Thyroid gland (tissue), 4 donors: Measurements from ENCODE around the gene PIGU. TPM values are rescaled to one million over a fixed set of nuclear protein-coding genes. Genes with fewer than 3 reads are reported as not detected.

Experiments
- DNase-seq, 2 donors: peaks; one replicate each; pipeline ENCODE4 v3.0.0-alpha.2; 2019
- H3K27ac ChIP-seq, 3 donors: fragments of 200-600 bp; sonication (generic); 1 replicate in 2 of 3; 2 replicates in 1 of 3; pipeline ENCODE4 v1.5.1; 2016 to 2019; ENCODE audit warnings: mild to moderate bottlenecking in 1 of 3, moderate library complexity in 1 of 3
- H3K27me3 ChIP-seq: fragments of 200-600 bp; sonication (generic); one replicate; pipeline ENCODE4 v1.5.1; 2019
- H3K36me3 ChIP-seq, 2 donors: fragments of 200-600 bp; sonication (generic); one replicate each; pipeline ENCODE4 v1.5.1; 2016 to 2019
- H3K4me1 ChIP-seq, 2 donors: fragments of 200-600 bp; sonication (generic); one replicate each; pipeline ENCODE4 v1.5.1; 2017 to 2019
- H3K4me3 ChIP-seq, 3 donors: fragments of 200-600 bp; sonication (generic); replicated peaks in 1 of 3; 1 replicate in 2 of 3; 2 replicates in 1 of 3; pipeline ENCODE4 v1.5.1; 2016; ENCODE audit warnings: mild to moderate bottlenecking in 1 of 3
- H3K9me3 ChIP-seq: fragments of 200-600 bp; sonication (generic); one replicate; pipeline ENCODE4 v1.5.1; 2017
- CTCF ChIP-seq, 6 experiments: fragments of 200-600 bp in 3 of 6; fragments of 450-650 bp in 3 of 6; sonication (generic) in 3 of 6; IDR thresholded peaks; one replicate each; pipeline ENCODE4 v1.5.1; 2016 to 2019; ENCODE audit warnings: antibody characterized with exemption in 6 of 6, mild to moderate bottlenecking in 2 of 6, inconsistent platforms in 1 of 6, moderate library complexity in 1 of 6
- POLR2A ChIP-seq, 2 donors: fragments of 450-650 bp; IDR thresholded peaks; one replicate each; pipeline ENCODE4 v1.6.1; 2017; ENCODE audit warnings: antibody characterized with exemption in 2 of 2, mild to moderate bottlenecking in 2 of 2, moderate library complexity in 1 of 2
- WGBS, 2 donors: methylation state at CpG; one replicate each; pipeline ENCODE4 v1.1.5; 2017; 5-methylcytosine and 5-hydroxymethylcytosine counted together
- intact Hi-C: fragments of 100-400 bp; cut with DNase I; formaldehyde crosslinking; loops from one replicate; pipeline ENCODE4 v1.15.1; 2023
- total RNA-seq, 4 donors: library from RNA; depleted of rRNA; stranded (reverse); fragments of >200 nt; gene quantifications; one replicate each; pipeline ENCODE4 v1.2.3, GENCODE V29; 2016

PIGU gene
- total RNA-seq, 4 donors from 2014 or later: 12.1 to 25.8 (median 18.0) TPM

DNA sequence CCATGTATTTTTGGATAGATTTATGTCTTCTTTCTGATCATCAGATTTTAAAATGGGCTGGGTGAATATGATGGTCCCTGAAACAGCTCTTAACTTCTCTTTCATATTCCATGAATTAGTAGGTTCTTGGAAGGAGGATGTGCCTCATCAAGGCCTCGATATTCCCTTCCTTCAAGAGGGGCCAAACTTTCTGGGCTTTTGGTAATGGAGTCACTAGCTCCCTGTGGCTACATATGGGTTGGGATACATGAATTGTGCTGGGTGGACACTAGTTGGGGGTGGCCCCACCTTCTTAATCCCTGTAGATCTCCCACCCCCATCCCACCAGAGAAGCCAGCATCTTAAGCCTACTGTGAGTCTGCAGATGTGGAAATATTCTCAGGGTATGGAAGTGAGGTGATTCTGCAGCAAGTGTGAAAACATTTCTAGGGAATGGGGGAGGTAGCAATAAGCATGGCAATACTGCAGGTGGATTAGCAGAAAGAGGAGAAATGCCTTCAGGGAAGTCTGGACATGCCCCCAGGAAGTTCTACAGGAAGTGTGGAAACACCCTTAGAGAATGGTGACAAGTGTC lies 29.5 kb upstream of the PIGU start:
- Histone ChIP-seq H3K9me3 (no peaks in the 10 kb centered on the region), H3K4me3 (no peak overlapping the region), H3K27ac (peak overlapping the region; percentile 98 to 100 (median 100)), H3K36me3 (no peaks in the 10 kb centered on the region), H3K27me3 (no peaks in the 10 kb centered on the region), H3K4me1 (peaks cover 27 to 44% of the 10 kb centered on the region in 2 donors)
- WGBS, 2 donors: 88 to 94% methylated on average over 1 of the region's 1 CpG
- intact Hi-C loops: loop anchor here (5.0 kb wide), 1 partner anchor 144 kb away; no protein-coding TSS in a partner anchor
- no peak for DNase-seq
- TF ChIP-seq CTCF (IDR thresholded peaks at IDR 0.05) (no peak), POLR2A (IDR thresholded peaks at IDR 0.05) (no peak)

DNA sequence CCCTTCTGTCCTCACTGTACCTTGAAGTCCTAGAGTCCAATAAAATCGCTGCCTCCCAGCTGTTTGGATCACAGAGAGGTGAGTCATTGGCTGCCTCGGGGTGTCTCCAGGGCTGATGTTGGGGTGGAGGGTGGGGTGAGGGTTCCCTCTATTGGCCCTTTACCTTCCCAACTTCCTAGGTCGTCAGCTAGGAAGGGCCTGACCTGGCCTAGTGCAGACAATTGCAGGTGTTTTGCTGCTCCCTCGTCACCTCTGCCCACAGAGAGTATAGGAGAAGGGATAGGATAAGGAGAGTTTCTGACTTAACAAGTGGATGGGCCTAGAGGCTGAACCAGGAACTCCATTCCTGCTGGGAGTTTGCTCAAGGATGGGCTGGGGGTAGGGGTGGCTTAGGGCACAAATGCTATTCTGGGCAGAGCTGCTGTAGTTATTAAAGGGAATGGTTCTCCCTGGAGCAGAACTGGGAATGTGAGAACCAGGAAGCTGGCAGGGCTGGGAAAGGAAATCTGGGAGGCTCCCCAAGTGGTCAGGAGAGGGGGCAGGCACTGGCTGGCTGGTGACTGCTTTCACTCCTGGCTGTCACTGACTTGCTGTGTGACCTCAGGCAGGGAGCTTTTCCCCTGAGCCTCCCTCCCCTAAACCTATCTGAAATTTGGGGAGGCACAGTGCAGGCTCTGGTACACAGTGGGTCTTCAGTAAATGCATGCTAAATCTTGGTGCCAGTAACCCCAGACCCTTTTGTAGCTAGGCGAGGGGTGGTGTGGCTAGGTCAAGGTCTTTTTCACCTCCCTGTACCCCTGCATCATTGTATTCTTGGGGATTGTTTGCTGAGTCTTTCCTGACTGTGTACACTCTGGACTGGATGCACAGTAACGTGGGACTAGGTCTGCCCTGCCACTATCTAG lies 28.8 kb upstream of the PIGU start:
- peak in 3 of 6 experiments; percentile 14 to 32 (median 21) for TF ChIP-seq CTCF (IDR thresholded peaks at IDR 0.05)
- peak in 1 of 2 donors; percentile 43 for TF ChIP-seq POLR2A (IDR thresholded peaks at IDR 0.05)
- Histone ChIP-seq H3K4me1 (peaks cover 27 to 43% of the 10 kb centered on the region in 2 donors), H3K27me3 (no peaks in the 10 kb centered on the region), H3K4me3 (peak overlapping the region in 2 of 3 donors; percentile 77 to 99), H3K9me3 (no peaks in the 10 kb centered on the region), H3K36me3 (no peaks in the 10 kb centered on the region), H3K27ac (peak overlapping the region; percentile 98 to 100 (median 100))
- 45 to 49% methylated on average over 6 of the region's 6 CpGs for WGBS, 2 donors
- DNase-seq: peak; percentile 50 to 62
- intact Hi-C loops: loop anchor here (5.0 kb wide), 1 partner anchor 143 kb away; no protein-coding TSS in a partner anchor

DNA sequence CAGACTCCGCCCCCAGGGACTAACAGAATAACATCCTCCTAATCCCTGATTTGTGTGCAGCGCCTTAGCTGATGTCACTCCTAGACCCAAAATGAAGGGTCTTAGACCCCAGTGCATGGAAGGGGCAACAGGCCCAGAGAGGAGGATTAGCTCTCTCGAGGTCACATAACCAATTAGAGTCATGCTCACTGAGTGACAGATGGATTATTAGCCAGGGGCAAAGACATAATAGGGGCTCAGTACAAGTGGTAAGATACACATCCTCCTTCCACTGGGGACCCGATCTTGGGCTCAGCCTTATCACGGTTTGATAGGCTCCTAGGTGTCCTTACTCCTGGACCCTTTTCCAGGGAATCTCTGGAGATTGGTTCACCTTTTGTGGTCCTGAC lies 28.1 kb upstream of the PIGU start:
- TF ChIP-seq CTCF (IDR thresholded peaks at IDR 0.05) (no peak), POLR2A (IDR thresholded peaks at IDR 0.05) (no peak)
- H3K4me3 ChIP-seq: peak overlapping the region; percentile 29 to 99 (median 77)
- no peaks in the 10 kb centered on the region for H3K27me3 ChIP-seq
- H3K4me1 ChIP-seq: peaks cover 27 to 37% of the 10 kb centered on the region in 2 donors
- H3K9me3 ChIP-seq: no peaks in the 10 kb centered on the region
- 40 to 53% methylated on average over 4 to 5 of the region's 5 CpGs for WGBS, 2 donors
- no peak for DNase-seq
- peak overlapping the region; percentile 98 to 100 (median 100) for H3K27ac ChIP-seq
- intact Hi-C loops: loop anchor here (5.0 kb wide), 1 partner anchor 143 kb away; no protein-coding TSS in a partner anchor
- no peaks in the 10 kb centered on the region for H3K36me3 ChIP-seq

GRCh38 chr20:34704177-34705007 lies 27.5 kb upstream of the PIGU start, which contains the start of gene TP53INP2:
Gene TP53INP2, plus strand, starts transcription at chr20:34704344. Its CDS starts 4,396 bp downstream, at chr20:34708740.
- peaks cover 27 to 37% of the 10 kb centered on the region in 2 donors for H3K4me1 ChIP-seq
- 0 to 2% methylated on average over 9 to 16 of the region's 82 CpGs for WGBS, 2 donors
- no peaks in the 10 kb centered on the region for H3K36me3 ChIP-seq
- TF ChIP-seq CTCF (IDR thresholded peaks at IDR 0.05) (no peak), POLR2A (IDR thresholded peaks at IDR 0.05) (peak; percentile 66 to 96)
- H3K27ac ChIP-seq: peak within 1 kb of the TSS; percentile 98 to 100 (median 100)
- peak; percentile 98 for DNase-seq
- peak within 1 kb of the TSS; percentile 29 to 99 (median 77) for H3K4me3 ChIP-seq
- H3K27me3 ChIP-seq: no peaks in the 10 kb centered on the region
- no peaks in the 10 kb centered on the region for H3K9me3 ChIP-seq
- intact Hi-C loops: loop anchor here (5.0 kb wide), 1 partner anchor 142 kb away; no protein-coding TSS in a partner anchor
